Measurements from ENCODE around the gene PCSK1N. TPM values are rescaled to one million over a fixed set of nuclear protein-coding genes. Genes with fewer than 3 reads are reported as not detected.
"Not testable (repeated sequence)": the region's sequence is repeated elsewhere in the genome, so short reads cannot be mapped to it uniquely, and the experiment has no call there.

The PCSK1N gene
- total RNA-seq, 1 donor from 2014 or later, result 4.5 TPM

DNA sequence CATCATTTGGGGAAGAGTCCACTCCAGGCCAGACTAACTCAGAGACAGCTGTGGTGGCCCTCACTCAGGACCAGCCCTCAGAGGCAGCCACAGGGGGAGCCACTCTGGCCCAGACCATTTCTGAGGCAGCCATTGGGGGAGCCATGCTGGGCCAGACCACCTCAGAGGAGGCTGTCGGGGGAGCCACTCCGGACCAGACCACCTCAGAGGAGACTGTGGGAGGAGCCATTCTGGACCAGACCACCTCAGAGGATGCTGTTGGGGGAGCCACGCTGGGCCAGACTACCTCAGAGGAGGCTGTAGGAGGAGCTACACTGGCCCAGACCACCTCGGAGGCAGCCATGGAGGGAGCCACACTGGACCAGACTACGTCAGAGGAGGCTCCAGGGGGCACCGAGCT lies 12.4 kb downstream of the PCSK1N start:
- DNase-seq (ENCODE audit: low spot score), result no peak

DNA sequence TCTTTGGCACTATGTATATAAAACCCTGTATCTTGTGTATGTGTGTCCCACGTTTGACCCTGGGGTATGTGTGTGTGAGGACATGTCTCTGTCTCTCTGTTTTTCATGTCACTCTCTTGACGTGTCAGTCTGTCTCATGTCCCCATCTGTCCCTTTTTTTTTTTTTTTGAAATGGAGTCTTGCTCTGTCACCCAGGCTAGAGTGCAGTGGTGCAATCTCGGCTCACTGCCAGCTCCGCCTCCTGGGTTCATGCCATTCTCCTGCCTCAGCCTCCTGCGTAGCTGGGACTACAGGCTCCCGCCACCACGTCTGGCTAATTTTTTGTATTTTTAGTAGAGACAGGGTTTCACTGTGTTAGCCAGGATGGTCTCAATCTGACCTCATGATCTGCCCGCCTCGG lies 16.0 kb downstream of the PCSK1N start:
- DNase-seq (ENCODE audit: low spot score), result not testable (repeated sequence)

GRCh38 chrX:48818866-48819265 lies 16.5 kb downstream of the PCSK1N start:
- no peak for DNase-seq (ENCODE audit: low spot score)

DNA sequence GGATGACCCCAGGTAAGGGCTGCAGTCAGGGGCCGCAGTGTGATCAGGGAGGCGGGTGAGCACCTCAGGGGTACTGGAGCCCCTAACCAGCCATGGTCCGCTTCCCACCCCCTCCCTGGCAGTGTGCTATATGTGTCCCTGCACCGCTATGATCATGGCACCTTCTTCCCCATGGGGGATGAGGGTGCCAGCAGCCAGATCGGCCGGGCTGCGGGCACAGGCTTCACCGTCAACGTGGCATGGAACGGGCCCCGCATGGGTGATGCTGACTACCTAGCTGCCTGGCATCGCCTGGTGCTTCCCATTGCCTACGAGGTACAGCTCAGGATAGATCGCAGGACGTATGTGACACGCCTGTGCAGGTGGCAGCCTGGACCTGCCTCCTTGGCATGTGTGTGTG lies 17.3 kb downstream of the PCSK1N start:
- DNase-seq (ENCODE audit: low spot score), result no peak

DNA sequence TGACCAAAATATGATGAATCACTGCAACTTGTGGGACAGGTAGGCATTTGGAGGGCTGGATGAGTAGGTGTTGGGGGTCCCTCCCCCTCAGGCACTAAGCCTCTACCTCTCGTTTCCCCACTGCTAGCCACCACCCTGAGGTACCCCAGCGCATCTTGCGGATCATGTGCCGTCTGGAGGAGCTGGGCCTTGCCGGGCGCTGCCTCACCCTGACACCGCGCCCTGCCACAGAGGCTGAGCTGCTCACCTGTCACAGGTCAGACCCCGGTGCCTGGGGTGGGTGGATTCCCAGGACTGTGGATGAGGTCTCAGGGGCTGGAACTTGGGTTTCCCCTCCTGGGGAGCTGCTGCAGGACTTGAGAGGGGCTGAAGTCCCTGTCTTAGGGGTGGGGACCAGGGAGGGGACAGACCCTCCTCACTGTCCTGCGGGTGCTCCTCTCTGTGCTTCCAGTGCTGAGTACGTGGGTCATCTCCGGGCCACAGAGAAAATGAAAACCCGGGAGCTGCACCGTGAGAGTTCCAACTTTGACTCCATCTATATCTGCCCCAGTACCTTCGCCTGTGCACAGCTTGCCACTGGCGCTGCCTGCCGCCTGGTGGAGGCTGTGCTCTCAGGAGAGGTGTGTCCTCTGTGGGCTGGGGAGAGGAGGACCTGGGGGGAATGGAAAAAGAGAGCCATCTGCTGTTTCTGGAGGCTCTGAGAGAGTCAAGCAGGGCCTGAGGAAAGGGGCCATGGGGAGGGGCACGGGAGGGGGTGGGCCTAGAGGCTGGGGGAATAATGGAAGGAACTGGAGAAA lies 19.2 kb downstream of the PCSK1N start:
- no peak for DNase-seq (ENCODE audit: low spot score)

DNA sequence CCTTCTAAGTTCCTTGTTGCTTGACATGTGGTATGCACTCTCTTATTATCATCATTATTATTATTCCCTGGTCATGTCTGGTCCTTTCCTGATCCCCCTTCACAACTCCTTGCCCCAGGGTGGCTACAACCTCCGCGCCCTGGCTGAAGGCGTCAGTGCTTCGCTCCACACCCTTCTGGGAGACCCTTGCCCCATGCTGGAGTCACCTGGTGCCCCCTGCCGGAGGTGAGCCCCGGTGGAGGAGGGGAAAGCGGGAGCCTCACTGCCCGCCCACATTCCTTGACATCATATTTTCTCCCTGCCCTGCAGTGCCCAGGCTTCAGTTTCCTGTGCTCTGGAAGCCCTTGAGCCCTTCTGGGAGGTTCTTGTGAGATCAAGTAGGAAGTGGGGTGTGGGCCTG lies 20.1 kb downstream of the PCSK1N start:
- no peak for DNase-seq (ENCODE audit: low spot score)

DNA sequence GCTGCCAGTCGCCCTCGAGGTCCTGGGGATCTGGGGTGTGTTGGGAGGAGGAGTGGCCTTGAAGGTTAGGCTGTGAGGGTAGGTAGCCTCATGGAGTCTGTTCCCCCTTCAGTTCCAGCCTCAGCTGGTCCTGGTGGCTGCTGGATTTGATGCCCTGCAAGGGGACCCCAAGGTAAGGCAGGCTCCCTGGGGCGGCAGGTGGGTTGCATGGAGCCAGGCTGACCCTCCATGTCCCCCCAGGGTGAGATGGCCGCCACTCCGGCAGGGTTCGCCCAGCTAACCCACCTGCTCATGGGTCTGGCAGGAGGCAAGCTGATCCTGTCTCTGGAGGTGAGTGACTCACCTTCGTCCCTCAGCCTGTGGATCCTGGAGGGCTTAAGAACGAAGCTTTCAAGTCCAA lies 20.7 kb downstream of the PCSK1N start:
- no peak for DNase-seq (ENCODE audit: low spot score)

- no peak for DNase-seq (ENCODE audit: low spot score)
These were observed 21.8 kb downstream of the PCSK1N start for GRCh38 chrX:48813644-48814043.

DNA sequence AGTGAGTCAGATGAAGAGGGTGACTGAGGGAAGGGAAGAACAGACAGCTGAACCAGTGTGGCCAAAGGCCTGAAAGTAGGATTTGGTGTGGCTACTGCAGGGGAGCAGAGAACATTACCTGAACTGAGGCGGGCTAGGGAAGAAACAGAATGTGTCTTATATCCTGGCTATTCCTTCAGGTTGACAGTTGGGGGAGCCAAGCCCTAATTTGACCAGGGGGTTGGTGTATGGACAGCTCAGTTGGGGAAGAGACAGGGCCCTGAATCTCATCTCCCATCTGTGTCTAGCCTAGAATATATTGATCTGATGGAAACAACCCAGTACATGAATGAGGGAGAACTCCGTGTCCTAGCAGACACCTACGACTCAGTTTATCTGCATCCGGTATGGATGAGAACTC lies 29.3 kb downstream of the PCSK1N start:
- DNase-seq (ENCODE audit: low spot score), result no peak

DNA sequence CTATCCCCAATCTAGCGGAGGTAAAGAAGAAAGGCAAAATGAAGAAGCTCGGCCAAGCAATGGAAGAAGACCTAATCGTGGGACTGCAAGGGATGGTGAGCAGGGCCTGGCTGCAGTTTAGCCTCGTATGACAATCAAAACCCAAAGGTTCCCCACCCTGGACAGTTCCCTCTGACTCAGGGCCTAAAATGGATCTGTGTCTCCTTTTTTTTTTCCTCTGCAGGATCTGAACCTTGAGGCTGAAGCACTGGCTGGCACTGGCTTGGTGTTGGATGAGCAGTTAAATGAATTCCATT lies 32.6 kb downstream of the PCSK1N start:
- no peak for DNase-seq (ENCODE audit: low spot score)

GRCh38 chrX:48802089-48802904 lies 33.1 kb downstream of the PCSK1N start:
- peak; percentile 89 for DNase-seq (ENCODE audit: low spot score)

DNA sequence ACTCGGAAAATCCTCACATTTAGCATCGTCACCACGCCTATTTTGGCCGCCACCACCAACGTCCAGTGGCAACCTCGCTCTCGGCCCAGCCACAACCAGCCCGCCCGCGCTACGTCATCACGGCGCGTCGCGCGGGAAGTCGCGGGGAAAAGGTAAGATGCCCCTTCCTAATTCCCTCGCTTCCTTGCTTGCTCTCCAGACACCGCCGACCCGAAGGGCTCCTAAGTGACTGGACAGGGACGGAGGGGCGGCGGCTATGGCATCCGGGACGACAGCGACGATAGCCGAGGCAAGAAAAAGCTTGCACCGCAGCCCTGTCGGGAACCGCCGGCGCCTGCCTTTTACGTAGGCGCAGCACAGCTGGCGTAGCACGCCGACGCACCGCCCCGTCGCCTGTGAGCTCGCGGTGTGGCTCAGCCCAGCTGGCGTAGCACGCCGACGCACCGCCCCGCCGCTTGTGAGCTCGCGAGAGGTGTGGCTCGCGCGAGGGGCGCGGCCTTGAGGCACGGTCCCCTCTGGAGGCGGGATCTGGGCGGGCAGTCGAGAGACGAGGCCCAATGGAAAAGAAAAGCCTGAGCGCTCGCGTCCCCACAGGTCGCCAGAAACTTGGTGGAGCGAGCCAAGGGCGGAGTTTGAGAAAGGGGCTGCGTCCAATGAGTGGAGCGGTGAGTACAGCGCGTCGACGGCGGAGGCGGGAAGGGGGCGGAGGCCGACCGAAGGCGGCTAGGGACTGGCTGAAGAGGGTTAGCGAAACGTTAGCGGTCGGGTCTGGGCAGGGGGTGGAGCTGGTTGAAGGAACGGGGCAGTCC lies 33.9 kb downstream of the PCSK1N start, which contains the start of gene HDAC6:
Gene HDAC6 (plus strand): TSS at position 788 of the 809 bp plus-strand sequence. CDS start 626 bp downstream, outside the sequence.
- DNase-seq (ENCODE audit: low spot score), result peak; percentile 96

- no peak for DNase-seq (ENCODE audit: low spot score)
These were observed 34.7 kb downstream of the PCSK1N start for GRCh38 chrX:48800574-48801279.

GRCh38 chrX:48798318-48798717 lies 37.1 kb downstream of the PCSK1N start:
- DNase-seq (ENCODE audit: low spot score), result no peak

DNA sequence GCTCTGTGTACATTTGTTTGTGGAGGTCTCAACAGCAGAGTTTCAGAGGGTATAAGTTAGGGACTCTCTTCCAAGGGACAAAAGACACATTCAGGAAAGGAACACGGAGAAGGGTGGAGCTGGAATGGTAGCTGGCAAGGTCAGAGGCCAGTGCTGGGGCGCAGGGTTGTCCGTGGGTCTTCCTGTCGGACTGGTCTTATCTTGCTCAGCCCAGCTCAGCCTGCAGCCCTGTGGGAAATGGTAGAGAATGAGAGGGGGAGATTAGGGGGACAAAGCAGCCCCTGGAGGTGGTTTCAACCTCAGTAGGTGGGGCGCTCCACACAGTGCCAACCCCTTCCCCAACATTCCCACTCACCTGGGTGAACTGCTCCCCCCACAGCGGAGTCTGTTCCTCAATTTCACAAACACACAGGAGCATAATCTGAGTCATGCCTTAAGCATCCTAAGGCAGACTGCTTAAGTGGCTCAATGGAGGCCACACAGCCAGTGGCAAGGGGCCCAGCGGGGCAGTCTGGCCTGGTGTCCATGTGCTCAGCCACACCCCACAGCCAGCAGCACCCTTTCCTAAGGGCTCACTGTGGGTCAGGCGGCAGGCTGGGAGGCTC lies 40.4 kb downstream of the PCSK1N start:
- DNase-seq (ENCODE audit: low spot score), result no peak

DNA sequence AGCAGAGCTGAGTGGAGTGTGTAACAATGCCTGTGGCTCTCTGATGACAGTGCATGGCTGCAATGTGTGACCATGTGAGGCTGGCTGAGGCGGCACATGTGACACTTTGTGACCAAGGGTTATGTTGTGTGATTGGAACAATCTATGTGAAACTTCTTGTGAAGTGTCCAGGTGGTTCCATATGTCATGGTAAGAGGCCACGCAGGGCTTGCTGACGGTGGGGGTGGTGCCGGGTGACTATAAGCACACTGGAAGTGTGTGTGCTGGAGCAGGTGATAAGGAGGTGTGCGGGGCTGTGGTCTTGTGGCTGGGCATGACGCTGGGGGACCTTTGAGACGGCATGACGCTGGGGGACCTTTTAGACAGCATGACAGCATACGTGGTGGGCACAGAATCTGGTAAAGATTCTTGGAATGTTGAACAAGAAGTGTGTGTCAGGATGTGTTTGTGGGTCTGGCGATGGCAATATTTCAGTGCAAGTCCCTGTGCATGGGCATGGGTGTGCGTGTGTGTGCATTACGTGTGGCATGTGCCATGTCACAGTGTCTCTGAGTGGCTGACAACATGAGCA lies 41.0 kb downstream of the PCSK1N start:
- DNase-seq (ENCODE audit: low spot score), result no peak

DNA sequence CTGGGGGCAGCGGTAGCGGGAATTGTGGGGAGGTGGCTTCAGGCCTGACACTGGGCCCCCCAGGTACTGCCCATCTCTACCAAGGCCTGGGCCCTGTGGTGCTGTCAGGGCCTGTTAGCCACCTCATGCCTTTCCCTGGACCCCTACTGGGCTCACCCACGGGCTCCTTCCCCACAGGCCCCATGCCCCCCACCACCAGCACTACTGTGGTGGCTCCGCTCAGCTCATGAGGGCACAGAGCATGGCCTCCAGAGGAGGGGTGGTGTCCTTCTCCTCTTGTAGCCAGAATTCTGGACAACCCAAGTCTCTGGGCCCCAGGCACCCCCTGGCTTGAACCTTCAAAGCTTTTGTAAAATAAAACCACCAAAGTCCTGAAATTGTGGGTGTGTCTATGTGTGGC lies 41.5 kb downstream of the PCSK1N start:
- no peak for DNase-seq (ENCODE audit: low spot score)

- no peak for DNase-seq (ENCODE audit: low spot score)
These were observed 43.2 kb downstream of the PCSK1N start for GRCh38 chrX:48792219-48792618.

- DNase-seq (ENCODE audit: low spot score), result no peak
These were observed 44.2 kb downstream of the PCSK1N start for GRCh38 chrX:48791063-48791820.

GRCh38 chrX:48790477-48790876 lies 44.9 kb downstream of the PCSK1N start:
- no peak for DNase-seq (ENCODE audit: low spot score)
